Keratinocyte (primary cell): ENCODE results near the gene BMAL2.

Experiments
- EZH2 ChIP-seq: IDR thresholded peaks from one replicate; pipeline ENCODE4 v1.6.1; 2012; ENCODE audit warnings: inconsistent platforms, mild to moderate bottlenecking, low read length, moderate library complexity
- TF ChIP-seq, protein P1 (sequence below), 3 experiments: IDR thresholded peaks in 1 of 3; conservative IDR thresholded peaks in 1 of 3; optimal IDR thresholded peaks in 1 of 3; 2 replicates in 2 of 3; 3 replicates in 1 of 3; pipeline versions ENCODE3 to v1.5.1; 2011; ENCODE audit warnings: low read length in 3 of 3, mild to moderate bottlenecking in 3 of 3, moderate library complexity in 2 of 3, control low read depth in 1 of 3, inconsistent platforms in 1 of 3; ENCODE audit not compliant: insufficient read depth in 2 of 3; ENCODE audit errors: extremely low read depth in 1 of 3

DNA sequence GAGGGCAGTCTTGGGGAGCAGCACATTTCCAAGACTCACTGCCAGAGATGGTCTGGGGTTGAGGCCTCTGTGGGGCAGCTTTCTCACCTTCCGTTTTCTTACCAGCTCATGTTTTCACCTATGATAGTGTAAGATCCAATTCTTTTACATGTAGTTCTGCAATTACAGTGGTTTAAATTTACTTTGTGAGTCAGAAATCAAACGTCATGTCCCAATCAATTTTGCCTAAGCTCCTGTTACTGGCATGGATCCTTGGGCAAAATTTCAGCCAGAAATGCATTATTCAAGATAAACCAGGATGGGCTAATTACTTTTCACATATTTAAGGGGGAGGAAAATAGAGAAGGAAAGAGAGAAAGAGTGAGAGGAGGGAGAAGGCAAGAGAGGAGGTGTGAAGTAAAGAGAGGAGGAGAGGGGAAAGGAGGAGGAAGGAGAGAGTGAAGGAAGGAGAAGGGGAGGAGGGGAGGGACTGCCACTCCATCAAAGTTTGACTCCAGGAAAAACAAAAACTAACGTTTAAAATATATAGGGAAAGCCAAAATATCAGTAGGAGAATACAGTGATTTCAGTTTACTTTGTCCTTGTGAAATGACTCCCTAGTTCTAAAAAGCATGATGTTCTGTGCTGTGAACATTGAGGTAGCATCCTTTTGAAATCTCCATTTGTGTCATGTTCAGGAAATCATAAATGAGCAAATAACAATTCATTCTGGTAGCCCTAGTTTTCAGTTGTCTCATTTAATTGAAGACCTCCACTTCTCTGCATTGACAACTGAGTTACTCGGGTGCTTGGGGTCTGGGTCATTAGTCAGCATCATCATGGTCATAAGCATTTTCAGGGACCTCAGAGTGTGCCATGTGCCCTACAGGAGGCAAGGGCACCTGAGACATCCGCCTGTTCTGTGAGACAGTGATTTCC, 3.0 kb downstream of the BMAL2 start:
- TF ChIP-seq EZH2 = no peak
- TF ChIP-seq, protein P1, sequence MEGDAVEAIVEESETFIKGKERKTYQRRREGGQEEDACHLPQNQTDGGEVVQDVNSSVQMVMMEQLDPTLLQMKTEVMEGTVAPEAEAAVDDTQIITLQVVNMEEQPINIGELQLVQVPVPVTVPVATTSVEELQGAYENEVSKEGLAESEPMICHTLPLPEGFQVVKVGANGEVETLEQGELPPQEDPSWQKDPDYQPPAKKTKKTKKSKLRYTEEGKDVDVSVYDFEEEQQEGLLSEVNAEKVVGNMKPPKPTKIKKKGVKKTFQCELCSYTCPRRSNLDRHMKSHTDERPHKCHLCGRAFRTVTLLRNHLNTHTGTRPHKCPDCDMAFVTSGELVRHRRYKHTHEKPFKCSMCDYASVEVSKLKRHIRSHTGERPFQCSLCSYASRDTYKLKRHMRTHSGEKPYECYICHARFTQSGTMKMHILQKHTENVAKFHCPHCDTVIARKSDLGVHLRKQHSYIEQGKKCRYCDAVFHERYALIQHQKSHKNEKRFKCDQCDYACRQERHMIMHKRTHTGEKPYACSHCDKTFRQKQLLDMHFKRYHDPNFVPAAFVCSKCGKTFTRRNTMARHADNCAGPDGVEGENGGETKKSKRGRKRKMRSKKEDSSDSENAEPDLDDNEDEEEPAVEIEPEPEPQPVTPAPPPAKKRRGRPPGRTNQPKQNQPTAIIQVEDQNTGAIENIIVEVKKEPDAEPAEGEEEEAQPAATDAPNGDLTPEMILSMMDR (optimal IDR thresholded peaks at IDR 0.05 in 1 of 3, IDR thresholded peaks at IDR 0.05 in 1 of 3, conservative IDR thresholded peaks at IDR 0.05 in 1 of 3; ENCODE audit: extremely low read depth in 1 of 3, insufficient read depth in 2 of 3, low read length in 3 of 3) = no peak
